Uterus (tissue), 2 donors: Measurements from ENCODE around the gene SH2B2.

Experiments
- CTCF ChIP-seq, 4 experiments: fragments of 200-600 bp in 2 of 4; fragments of 450-650 bp in 2 of 4; sonication (generic) in 2 of 4; IDR thresholded peaks; one replicate each; pipeline ENCODE4 v1.5.1; 2016 to 2019; ENCODE audit warnings: antibody characterized with exemption in 4 of 4, mild to moderate bottlenecking in 2 of 4, moderate library complexity in 1 of 4
- POLR2A ChIP-seq, 2 donors: fragments of 450-650 bp; IDR thresholded peaks; one replicate each; pipeline ENCODE4 v1.6.1; 2016; ENCODE audit warnings: antibody characterized with exemption in 2 of 2, mild to moderate bottlenecking in 1 of 2, moderate library complexity in 1 of 2

- TF ChIP-seq CTCF (IDR thresholded peaks at IDR 0.05): peak; percentile 81 to 94 (median 90)
- no peak for TF ChIP-seq POLR2A (IDR thresholded peaks at IDR 0.05)
These were observed 14.4 kb upstream of the SH2B2 start for GRCh38 chr7:102272075-102272916.
